T-helper 1 cell treated with Interleukin-12 subunit alpha and Interleukin-12 subunit beta and Interleukin-4 antibody, amounts not matched to agents 30 ng/mL and 1 ng/mL, for 36 hours (primary cell): ENCODE measurements around the gene BMP6. TPM values are rescaled to one million over a fixed set of nuclear protein-coding genes. Genes with fewer than 3 reads are reported as not detected.

Source experiments
- intact Hi-C: fragments of 100-400 bp; cut with micrococcal nuclease; formaldehyde crosslinking; loops from one replicate; pipeline ENCODE4 v1.15.1; 2024
- total RNA-seq: library from RNA; stranded (reverse); gene quantifications from 2 replicates; pipeline ENCODE4 v1.2.3, GENCODE V29; 2022

Gene BMP6
- total RNA-seq, 1 donor from 2014 or later: not detected

GRCh38 chr6:7719364-7719850, 6.5 kb upstream of the BMP6 start:
- intact Hi-C loops: no loop called here

- intact Hi-C loops: no loop called here
Observed at GRCh38 chr6:7720346-7720745, 5.6 kb upstream of the BMP6 start.

DNA sequence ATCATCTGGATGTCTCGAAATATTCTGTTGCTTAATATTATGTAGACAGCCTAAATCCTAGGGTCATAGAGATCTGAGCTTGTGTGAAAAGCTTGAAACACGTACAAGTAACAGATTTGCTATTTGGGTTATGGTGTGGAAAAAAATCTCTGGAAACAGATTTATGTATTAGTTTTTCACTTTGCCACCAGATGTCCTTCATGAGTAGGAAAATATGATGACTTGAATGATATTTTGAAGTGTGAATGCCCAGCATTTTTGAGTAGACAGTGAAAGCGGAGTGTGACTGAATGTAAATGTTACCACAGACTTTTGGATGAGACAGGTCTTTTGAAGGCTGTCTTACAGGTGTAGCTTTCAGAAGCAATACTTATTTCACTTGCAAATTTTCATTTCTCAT, 4.2 kb upstream of the BMP6 start:
- intact Hi-C loops: no loop called here

GRCh38 chr6:7723041-7723447, 2.9 kb upstream of the BMP6 start:
- intact Hi-C loops: loop anchor here (1.0 kb wide), 5 partner anchors 187 to 496 kb away; partner anchors contain the start of genes BLOC1S5 and TXNDC5

DNA sequence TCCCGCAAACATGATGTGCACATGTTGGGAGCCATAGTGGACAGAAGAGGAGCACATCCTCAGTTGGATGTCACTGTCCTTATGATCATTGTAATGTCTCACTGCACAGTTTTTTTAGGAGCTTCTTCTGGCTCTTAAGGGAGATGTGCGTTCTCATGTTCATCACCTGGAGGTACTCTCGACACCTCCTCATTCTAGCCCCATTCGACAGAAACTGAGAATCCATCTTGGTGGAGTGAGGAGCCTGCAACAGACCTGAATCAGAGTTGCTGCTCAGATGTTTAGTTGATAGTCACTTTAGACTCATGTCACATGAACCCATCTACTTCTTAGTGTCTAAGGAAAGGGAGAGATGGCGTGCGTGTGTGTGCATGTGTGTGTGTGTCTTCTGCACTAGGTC, 2.3 kb upstream of the BMP6 start:
- intact Hi-C loops: loop anchor here (1.0 kb wide), 5 partner anchors 187 to 496 kb away; partner anchors contain the start of genes BLOC1S5 and TXNDC5

DNA sequence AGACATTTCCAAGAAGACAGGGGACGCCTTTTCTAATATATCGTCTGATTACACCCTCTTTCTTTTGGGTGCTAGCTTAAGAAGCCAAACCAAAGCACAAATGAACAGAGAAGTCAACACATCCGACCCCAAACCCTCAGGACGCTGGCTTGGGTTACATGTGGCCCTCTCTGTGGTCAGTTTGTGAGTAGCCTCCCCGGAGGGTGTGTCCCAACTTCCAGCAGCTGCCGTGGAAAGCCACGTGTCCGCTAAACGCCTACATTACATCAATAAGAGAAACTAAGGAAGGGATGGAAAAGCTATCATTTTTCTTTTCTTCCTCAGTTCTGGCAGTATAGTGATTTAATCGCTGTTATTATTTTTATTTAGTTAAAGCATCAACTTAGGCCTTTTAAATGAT, 487 bp upstream of the BMP6 start:
- intact Hi-C loops: loop anchor here (1.0 to 5.0 kb wide), 3 partner anchors 183 to 1718 kb away; partner anchors contain the start of genes DSP, EEF1E1 and NRN1

GRCh38 chr6:7726416-7727085, 652 bp downstream of the BMP6 start:
- intact Hi-C loops: loop anchor here (5.0 kb wide), 2 partner anchors 184 to 1719 kb away; partner anchors contain the start of genes DSP and NRN1

DNA sequence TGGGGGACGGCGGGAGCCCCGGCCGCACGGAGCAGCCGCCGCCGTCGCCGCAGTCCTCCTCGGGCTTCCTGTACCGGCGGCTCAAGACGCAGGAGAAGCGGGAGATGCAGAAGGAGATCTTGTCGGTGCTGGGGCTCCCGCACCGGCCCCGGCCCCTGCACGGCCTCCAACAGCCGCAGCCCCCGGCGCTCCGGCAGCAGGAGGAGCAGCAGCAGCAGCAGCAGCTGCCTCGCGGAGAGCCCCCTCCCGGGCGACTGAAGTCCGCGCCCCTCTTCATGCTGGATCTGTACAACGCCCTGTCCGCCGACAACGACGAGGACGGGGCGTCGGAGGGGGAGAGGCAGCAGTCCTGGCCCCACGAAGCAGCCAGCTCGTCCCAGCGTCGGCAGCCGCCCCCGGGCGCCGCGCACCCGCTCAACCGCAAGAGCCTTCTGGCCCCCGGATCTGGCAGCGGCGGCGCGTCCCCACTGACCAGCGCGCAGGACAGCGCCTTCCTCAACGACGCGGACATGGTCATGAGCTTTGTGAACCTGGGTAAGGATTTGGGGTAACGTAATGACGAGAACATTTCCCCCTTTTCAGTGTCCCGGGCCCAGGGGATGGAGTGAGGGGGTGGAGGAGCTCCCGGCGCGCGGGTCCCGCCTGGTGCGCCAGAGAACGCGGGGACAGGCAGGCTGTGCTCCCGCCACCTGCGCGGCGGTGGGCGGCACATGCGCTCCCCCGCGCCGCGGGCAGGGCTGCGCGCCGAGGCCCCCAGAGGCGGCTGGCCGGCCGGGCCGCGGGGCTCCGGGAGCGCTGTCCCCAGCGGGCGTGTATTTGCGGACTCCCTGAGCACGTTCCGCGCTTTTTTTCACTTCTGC, 1.4 kb downstream of the BMP6 start:
- intact Hi-C loops: loop anchor here (5.0 kb wide), 2 partner anchors 185 to 1720 kb away; partner anchors contain the start of genes DSP and NRN1

DNA sequence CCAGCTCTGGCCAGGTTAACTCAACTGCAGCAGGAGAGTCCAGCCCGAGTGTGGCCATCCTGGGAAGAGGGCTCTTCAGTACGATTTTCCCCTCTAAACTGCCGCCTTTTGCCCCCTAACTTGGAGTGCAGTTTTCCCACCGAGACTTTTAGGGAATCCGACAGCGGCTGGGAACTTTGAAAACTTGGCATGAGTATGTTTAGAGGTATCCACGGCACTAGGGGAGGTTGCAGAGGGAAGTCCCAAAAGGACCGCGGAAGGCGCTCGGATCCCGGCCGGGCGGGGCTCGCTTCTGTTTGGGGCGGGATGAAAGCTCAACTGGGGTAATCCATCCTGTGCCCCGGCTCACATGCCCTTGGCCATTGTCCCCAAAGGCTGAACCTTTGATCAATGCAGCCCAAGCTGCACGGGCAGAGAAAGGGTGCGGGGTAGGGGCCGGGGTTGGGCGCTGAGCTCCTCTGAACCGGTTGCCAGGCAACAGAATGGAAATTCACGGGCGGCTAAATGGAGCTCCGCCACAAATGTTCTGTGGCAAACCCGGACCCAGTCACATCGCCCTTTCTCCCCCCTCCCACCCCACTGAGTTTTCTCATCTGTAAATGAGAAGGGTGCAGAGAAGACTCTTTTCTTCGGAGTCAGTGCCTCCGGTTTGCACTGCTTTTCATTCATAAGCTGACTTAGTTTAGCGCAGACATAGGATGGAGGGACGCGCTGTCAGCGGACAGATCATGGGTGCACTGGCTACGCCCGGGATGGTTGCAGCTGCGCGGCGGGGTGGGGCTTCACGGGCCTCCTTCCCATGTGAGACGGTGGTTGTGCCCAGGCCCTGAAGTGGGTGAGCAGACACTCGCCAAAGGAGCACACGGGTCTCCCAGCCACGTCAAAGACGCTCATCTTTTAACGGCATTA, 2.3 kb downstream of the BMP6 start:
- intact Hi-C loops: loop anchor here (5.0 kb wide), 2 partner anchors 186 to 1721 kb away; partner anchors contain the start of genes DSP and NRN1

- intact Hi-C loops: loop anchor here (5.0 kb wide), 2 partner anchors 187 to 1722 kb away; partner anchors contain the start of genes DSP and NRN1
Observed at GRCh38 chr6:7728855-7729590, 3.1 kb downstream of the BMP6 start.

- intact Hi-C loops: no loop called here
Observed at GRCh38 chr6:7730001-7730783, 4.3 kb downstream of the BMP6 start.

- intact Hi-C loops: no loop called here
Observed at GRCh38 chr6:7730784-7731227, 4.9 kb downstream of the BMP6 start.

- intact Hi-C loops: no loop called here
Observed at GRCh38 chr6:7731294-7731693, 5.4 kb downstream of the BMP6 start.

- intact Hi-C loops: no loop called here
Observed at GRCh38 chr6:7732228-7732627, 6.3 kb downstream of the BMP6 start.

GRCh38 chr6:7734707-7735383, 8.9 kb downstream of the BMP6 start:
- intact Hi-C loops: no loop called here

GRCh38 chr6:7737106-7737505, 11.2 kb downstream of the BMP6 start:
- intact Hi-C loops: no loop called here

DNA sequence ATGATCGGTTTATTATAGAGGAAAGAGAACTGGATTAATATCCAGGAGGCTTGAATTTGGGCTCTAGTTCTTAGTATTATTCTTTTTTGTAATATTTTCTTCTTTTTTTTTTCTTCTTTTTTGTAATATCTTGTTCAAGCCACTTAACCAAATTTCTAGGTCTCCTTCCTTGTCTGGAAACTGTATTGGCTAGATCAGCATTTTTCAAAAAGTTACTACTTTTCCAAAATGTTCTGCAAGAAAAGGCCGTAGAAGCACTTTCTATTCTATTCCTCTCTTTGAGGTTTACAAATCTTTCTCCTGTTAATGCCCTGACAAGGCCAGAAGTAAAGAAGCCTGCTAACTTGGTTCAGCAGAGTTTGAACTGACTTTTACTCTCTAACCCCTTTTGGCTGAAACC, 12.0 kb downstream of the BMP6 start:
- intact Hi-C loops: no loop called here

GRCh38 chr6:7742223-7742785, 16.4 kb downstream of the BMP6 start:
- intact Hi-C loops: no loop called here
